HuH-7.5 (cell line): ENCODE data around the gene PRKD1.
A peak's percentile ranks its signal among the peaks of the same experiment; 100 is the strongest.

Experiments used
- DNase-seq: peaks from one replicate; pipeline ENCODE4 v3.0.0; 2011; ENCODE audit warnings: low spot score

The PRKD1 gene

GRCh38 chr14:29601616-29602015 is 326.0 kb downstream of the PRKD1 start:
- DNase-seq: peak; percentile 17

GRCh38 chr14:29587761-29588470 is 339.7 kb downstream of the PRKD1 start:
- no peak for DNase-seq

GRCh38 chr14:29587046-29587445 is 340.6 kb downstream of the PRKD1 start:
- DNase-seq: no peak

GRCh38 chr14:29584992-29585391 is 342.7 kb downstream of the PRKD1 start:
- peak; percentile 53 for DNase-seq

GRCh38 chr14:29580763-29581162 is 346.9 kb downstream of the PRKD1 start:
- no peak for DNase-seq

GRCh38 chr14:29579838-29580237 is 347.8 kb downstream of the PRKD1 start:
- no peak for DNase-seq

- DNase-seq: no peak
Observed at GRCh38 chr14:29576927-29577326, 350.7 kb downstream of the PRKD1 start.

- no peak for DNase-seq
Observed at GRCh38 chr14:29569194-29569593, 358.5 kb downstream of the PRKD1 start.

- DNase-seq: no peak
Observed at GRCh38 chr14:29566194-29566593, 361.5 kb downstream of the PRKD1 start.

- DNase-seq: no peak
Observed at GRCh38 chr14:29558516-29558915, 369.1 kb downstream of the PRKD1 start.

GRCh38 chr14:29554335-29554734 is 373.3 kb downstream of the PRKD1 start:
- DNase-seq: no peak

GRCh38 chr14:29553427-29553826 is 374.2 kb downstream of the PRKD1 start:
- DNase-seq: no peak

- peak; percentile 51 for DNase-seq
Observed at GRCh38 chr14:29548948-29549370, 378.7 kb downstream of the PRKD1 start.

GRCh38 chr14:29545714-29546113 is 381.9 kb downstream of the PRKD1 start:
- no peak for DNase-seq

GRCh38 chr14:29536886-29537511 is 390.6 kb downstream of the PRKD1 start:
- DNase-seq: no peak

- DNase-seq: no peak
Observed at GRCh38 chr14:29529418-29529817, 398.2 kb downstream of the PRKD1 start.

- no peak for DNase-seq
Observed at GRCh38 chr14:29528889-29529288, 398.8 kb downstream of the PRKD1 start.

- DNase-seq: no peak
Observed at GRCh38 chr14:29527286-29527685, 400.4 kb downstream of the PRKD1 start.
